Measurements from ENCODE around the gene PCNX4.

- TF ChIP-seq CTCF (IDR thresholded peaks at IDR 0.05) (no peak), EP300 (IDR thresholded peaks at IDR 0.05) (no peak)
Measured at GRCh38 chr14:60214003-60214402, 122.3 kb downstream of the PCNX4 start.

All from ovary (tissue), 3 donors.